Measurements from ENCODE around the gene CD22. TPM values are rescaled to one million over a fixed set of nuclear protein-coding genes. Genes with fewer than 3 reads are reported as not detected.

Gene CD22
- total and polyA plus RNA-seq, 8 donors, result 2.0 to 5.7 (median 4.0) TPM; not detected in 3

- H3K27me3 ChIP-seq, result peaks cover 0 to 50% (median 5%) of the 10 kb centered on the region in 3 donors
- intact Hi-C loops (cut with DNase I; ENCODE audit: low total_unique reads), result no loop called here
- WGBS, 5 donors, result 79 to 83% (median 81%) methylated on average over 18 of the region's 18 CpGs
- peak in 1 of 2 donors; percentile 39 for DNase-seq
- H3K4me3 ChIP-seq, result no peak overlapping the region
- no peaks in the 10 kb centered on the region for H3K36me3 ChIP-seq
- H3K9me3 ChIP-seq, result no peaks in the 10 kb centered on the region
- peaks cover 0 to 28% (median 5%) of the 10 kb centered on the region in 4 donors for H3K4me1 ChIP-seq
- no peak overlapping the region for H3K27ac ChIP-seq
- TF ChIP-seq POLR2AphosphoS5 (IDR thresholded peaks at IDR 0.05) (no peak), CTCF (IDR thresholded peaks at IDR 0.05) (no peak), POLR2A (IDR thresholded peaks at IDR 0.05) (no peak), EP300 (IDR thresholded peaks at IDR 0.05) (no peak)
Observed at GRCh38 chr19:35348911-35349611, 20.1 kb downstream of the CD22 start.

DNA sequence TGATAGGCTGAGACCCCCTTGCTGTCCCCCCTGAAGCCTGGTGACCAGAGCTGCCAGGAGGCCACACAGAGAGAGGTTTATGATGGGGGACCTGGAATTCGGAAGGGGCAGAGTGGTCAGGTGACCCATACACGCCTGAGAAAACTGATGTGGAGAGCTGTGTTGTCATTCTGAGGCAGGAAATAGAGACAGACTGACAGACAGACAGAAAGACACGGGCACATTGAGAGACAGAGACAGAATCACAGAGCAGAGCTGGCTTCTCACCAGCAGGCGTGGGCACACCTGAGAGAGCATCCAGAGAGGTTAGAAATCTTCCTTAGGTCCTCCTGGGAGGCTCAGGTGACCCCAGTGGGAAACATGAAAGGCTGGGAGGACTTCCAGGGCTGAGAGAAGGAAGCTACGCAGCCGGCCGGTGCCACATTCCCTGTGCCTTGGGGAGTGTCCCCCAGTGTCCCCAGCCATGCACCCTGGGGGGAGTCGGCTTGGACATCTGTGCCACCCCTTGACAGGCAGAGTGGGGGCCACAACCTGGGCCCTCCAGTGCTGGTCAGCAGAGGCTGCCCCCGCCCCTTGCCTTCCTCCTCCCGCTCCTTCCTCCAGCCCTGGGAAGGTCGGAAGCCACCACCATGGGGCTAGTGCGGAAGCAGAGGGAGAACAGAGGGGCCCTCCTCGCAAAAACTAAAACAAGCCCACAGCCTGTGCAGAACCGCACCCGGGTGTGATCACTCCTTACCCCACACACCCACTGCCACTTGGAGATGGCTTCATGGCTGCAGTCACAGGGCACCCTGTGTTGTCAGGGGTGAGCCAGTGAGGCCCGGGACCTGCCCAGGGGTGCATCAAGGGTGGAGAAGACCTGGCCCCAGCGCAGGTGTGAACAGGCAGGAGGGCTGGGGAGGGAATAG, 20.9 kb downstream of the CD22 start:
- H3K9me3 ChIP-seq, result no peaks in the 10 kb centered on the region
- no peak overlapping the region for H3K4me3 ChIP-seq
- intact Hi-C loops (cut with DNase I; ENCODE audit: low total_unique reads), result no loop called here
- H3K27ac ChIP-seq, result no peak overlapping the region
- peaks cover 0 to 47% (median 5%) of the 10 kb centered on the region in 3 donors for H3K27me3 ChIP-seq
- H3K4me1 ChIP-seq, result peaks cover 0 to 30% (median 5%) of the 10 kb centered on the region in 4 donors
- DNase-seq, result no peak
- 74 to 81% (median 79%) methylated on average over 11 to 17 of the region's 17 CpGs for WGBS, 5 donors
- no peaks in the 10 kb centered on the region for H3K36me3 ChIP-seq
- TF ChIP-seq CTCF (IDR thresholded peaks at IDR 0.05) (no peak), POLR2AphosphoS5 (IDR thresholded peaks at IDR 0.05) (no peak), POLR2A (IDR thresholded peaks at IDR 0.05) (no peak), EP300 (IDR thresholded peaks at IDR 0.05) (no peak)

DNA sequence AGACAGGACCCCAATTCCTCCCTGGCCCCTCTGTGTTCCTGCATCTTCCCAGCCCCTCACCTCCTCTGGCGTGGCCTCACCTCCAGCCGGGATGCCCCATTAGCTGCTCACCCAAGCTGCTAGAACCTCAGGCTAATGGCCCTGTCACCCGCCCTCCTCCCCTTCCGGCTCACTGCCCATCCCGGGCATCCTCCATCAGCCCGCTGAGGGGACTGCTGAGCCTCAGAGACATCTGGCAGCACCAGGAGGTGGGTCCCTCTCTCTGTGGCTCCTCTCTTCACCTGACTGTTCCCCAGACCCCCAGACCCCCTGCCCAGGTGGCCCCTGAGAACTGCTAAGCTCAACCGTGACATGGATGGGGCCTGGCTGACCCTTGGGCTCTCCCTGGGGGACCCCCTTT, 21.6 kb downstream of the CD22 start:
- peak in 1 of 2 donors; percentile 44 for DNase-seq
- no peaks in the 10 kb centered on the region for H3K9me3 ChIP-seq
- intact Hi-C loops (cut with DNase I; ENCODE audit: low total_unique reads), result no loop called here
- 83 to 87% (median 85%) methylated on average over 7 of the region's 7 CpGs for WGBS, 5 donors
- no peaks in the 10 kb centered on the region for H3K36me3 ChIP-seq
- H3K27me3 ChIP-seq, result peaks cover 0 to 40% (median 5%) of the 10 kb centered on the region in 3 donors
- no peak overlapping the region for H3K27ac ChIP-seq
- no peak for TF ChIP-seq POLR2A (IDR thresholded peaks at IDR 0.05)
- TF ChIP-seq POLR2AphosphoS5 (IDR thresholded peaks at IDR 0.05), result no peak
- TF ChIP-seq CTCF (IDR thresholded peaks at IDR 0.05), result no peak
- TF ChIP-seq EP300 (IDR thresholded peaks at IDR 0.05), result no peak
- H3K4me1 ChIP-seq, result peaks cover 0 to 30% (median 5%) of the 10 kb centered on the region in 4 donors
- no peak overlapping the region for H3K4me3 ChIP-seq

DNA sequence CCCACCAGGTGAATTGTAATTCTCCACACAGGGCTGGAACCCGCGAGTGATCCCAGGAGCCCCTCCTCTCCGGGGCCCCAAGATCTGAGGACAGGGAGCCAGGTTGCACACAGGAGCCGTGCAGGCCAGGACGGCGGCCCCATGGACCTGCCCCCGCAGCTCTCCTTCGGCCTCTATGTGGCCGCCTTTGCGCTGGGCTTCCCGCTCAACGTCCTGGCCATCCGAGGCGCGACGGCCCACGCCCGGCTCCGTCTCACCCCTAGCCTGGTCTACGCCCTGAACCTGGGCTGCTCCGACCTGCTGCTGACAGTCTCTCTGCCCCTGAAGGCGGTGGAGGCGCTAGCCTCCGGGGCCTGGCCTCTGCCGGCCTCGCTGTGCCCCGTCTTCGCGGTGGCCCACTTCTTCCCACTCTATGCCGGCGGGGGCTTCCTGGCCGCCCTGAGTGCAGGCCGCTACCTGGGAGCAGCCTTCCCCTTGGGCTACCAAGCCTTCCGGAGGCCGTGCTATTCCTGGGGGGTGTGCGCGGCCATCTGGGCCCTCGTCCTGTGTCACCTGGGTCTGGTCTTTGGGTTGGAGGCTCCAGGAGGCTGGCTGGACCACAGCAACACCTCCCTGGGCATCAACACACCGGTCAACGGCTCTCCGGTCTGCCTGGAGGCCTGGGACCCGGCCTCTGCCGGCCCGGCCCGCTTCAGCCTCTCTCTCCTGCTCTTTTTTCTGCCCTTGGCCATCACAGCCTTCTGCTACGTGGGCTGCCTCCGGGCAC, 22.6 kb downstream of the CD22 start:
- Histone ChIP-seq H3K36me3 (no peaks in the 10 kb centered on the region), H3K27me3 (peaks cover 0 to 32% (median 0%) of the 10 kb centered on the region in 3 donors), H3K9me3 (no peaks in the 10 kb centered on the region), H3K4me1 (peaks cover 0 to 33% (median 5%) of the 10 kb centered on the region in 4 donors), H3K4me3 (no peak overlapping the region), H3K27ac (no peak overlapping the region)
- intact Hi-C loops (cut with DNase I; ENCODE audit: low total_unique reads), result no loop called here
- no peak for TF ChIP-seq POLR2A (IDR thresholded peaks at IDR 0.05)
- no peak for TF ChIP-seq EP300 (IDR thresholded peaks at IDR 0.05)
- no peak for TF ChIP-seq POLR2AphosphoS5 (IDR thresholded peaks at IDR 0.05)
- no peak for TF ChIP-seq CTCF (IDR thresholded peaks at IDR 0.05)
- DNase-seq, result no peak
- 91 to 93% (median 92%) methylated on average over 44 to 47 of the region's 47 CpGs for WGBS, 5 donors
